Right lobe of liver (tissue), 4 donors: Measurements from ENCODE around the gene PTPN13.

Experiments
- CTCF ChIP-seq, 4 donors: fragments of 200-600 bp in 3 of 4; fragments of 450-650 bp in 1 of 4; IDR thresholded peaks; one replicate each; pipeline versions ENCODE4 v1.5.1 to v1.8.0; 2016 to 2022; ENCODE audit warnings: antibody characterized with exemption in 4 of 4, mild to moderate bottlenecking in 2 of 4
- POLR2A ChIP-seq: fragments of 450-650 bp; IDR thresholded peaks from one replicate; pipeline ENCODE4 v1.6.1; 2017; ENCODE audit warnings: antibody characterized with exemption, mild to moderate bottlenecking
- donor health status: DM: no; HTN: no; CAD: no.
- donor health status: DM: no; HTN: no; CAD: no.
- donor health status: DM: no; HTN: yes; CAD: no.

- TF ChIP-seq CTCF (IDR thresholded peaks at IDR 0.05) (no peak), POLR2A (no peak)
Observed at GRCh38 chr4:86853209-86853608, 259.1 kb downstream of the PTPN13 start.
